Measurements from ENCODE around the gene ARID3A.
"Not testable (repeated sequence)": the region's sequence is repeated elsewhere in the genome, so short reads cannot be mapped to it uniquely, and the experiment has no call there.

Gene ARID3A

GRCh38 chr19:925526-926322 lies at the start of gene ARID3A:
Gene ARID3A, plus strand, starts transcription at chr19:926035. Its CDS starts 3,494 bp downstream, at chr19:929529.
- no peak for FAIRE-seq

- no peak for FAIRE-seq
Observed at GRCh38 chr19:876089-876488, 49.7 kb upstream of the ARID3A start.

DNA sequence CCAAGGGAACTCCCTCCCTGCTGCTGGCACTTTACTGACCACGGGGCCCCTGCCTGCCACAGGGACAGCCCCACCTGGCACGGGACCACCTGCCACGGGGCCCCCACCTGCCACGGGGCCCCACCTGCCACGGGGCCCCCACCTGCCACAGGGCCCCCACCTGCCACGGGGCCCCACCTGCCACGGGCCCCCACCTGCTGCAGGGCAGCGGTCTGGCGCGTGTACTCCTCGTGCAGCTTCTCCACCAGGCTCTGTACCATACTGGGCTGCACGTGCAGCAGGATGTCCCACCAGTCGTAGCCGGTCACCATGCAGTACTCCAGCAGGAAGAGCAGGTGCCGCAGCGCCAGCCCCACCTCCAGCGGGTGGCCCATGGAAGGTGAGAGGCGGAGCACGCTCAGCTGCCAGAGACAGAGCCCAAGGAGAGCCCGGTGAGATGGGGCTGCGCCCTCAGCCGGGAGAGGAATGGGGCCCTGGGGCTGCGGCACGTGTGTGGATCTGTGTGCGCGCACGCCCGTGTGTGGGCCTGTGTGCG lies 49.0 kb upstream of the ARID3A start:
- no peak for FAIRE-seq

- not testable (repeated sequence) for FAIRE-seq
Observed at GRCh38 chr19:877992-878660, 47.7 kb upstream of the ARID3A start.

GRCh38 chr19:878751-879561 lies 46.9 kb upstream of the ARID3A start:
- not testable (repeated sequence) for FAIRE-seq

DNA sequence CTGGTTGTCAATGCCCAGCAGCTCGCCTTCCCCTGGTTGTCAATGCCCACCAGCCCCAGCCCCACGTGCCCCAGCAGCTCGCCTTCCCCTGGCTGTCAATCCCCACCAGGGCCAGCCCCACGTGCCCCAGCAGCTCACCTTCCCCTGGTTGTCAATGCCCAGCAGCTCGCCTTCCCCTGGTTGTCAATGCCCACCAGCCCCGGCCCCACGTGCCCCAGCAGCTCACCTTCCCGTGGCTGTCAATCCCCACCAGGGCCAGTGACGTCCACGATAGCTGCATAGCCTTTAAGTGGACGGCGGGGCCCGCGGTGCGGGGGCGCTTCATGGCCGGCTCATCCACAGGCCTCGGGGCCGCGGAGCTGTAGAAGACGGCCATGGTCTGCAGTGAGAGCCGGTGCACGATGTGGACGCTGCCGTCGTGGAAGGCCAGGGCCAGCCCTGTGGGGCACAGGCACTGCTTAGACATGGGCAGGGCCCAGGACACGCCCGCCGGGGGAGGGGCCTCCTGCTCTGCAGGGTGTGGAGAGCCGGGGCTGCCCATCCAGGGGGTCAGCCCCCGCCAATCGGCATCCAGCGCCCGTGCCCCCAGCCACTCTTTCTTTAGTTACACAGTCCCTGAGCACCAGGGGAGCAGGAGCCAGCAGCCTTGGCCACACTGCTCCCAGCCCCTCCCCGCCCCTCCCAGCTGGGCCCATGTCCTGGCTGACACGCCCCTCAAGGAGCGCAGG lies 46.0 kb upstream of the ARID3A start:
- FAIRE-seq = no peak

GRCh38 chr19:881385-882071 lies 44.3 kb upstream of the ARID3A start:
- FAIRE-seq = no peak

DNA sequence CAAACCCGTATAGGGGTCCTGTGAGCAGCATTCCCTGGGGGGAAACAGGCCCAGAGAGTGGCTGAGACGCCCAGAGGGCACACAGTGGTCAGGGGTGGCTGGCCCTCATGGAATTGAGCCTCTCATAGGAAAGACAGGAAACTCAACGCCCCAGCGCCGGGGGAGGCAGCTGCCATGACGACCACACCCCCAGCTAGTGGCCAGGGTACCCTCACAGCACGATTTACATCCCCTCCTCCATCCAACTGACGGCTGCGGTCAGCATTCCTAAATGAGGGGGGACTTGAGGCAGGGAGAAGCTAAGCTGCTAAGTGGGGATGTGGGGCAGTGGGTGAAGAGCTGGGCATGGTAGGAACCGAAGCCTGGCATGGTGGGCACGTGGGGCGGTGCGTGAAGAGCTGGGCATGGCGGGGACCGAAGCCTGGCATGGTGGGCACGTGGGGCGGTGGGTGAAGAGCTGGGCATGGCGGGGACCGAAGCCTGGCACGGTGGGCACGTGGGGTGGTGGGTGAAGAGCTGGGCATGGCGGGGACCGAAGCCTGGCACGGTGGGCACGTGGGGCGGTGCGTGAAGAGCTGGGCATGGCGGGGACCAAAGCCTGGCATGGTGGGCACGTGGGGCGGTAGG lies 42.9 kb upstream of the ARID3A start:
- no peak for FAIRE-seq

DNA sequence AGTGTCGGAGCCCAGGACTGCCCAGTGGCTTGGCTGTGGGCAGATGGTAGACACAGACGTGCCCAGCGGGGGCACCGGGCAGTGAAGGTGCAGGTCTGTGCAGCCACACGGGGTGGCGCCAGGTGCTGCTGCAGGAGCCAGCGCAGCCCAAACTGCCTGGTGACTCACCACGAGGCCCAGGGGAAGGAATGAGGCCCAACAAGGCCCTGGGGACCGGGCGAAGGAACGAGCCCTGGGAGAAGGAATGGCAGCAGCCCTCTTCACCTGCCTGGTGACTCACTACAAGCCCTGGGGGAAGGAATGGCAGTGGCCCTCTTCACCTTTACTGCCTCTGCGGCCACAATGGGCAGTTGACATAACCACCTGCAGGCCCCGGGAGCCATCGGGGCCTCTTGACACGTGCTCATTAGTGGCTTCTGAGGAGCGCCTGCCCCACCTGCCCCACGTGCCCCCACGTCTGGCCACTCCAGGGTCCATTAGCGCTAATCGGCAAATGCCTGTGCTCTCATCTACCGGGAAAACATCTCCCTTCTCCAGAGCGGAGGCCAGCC lies 42.1 kb upstream of the ARID3A start:
- FAIRE-seq = no peak

DNA sequence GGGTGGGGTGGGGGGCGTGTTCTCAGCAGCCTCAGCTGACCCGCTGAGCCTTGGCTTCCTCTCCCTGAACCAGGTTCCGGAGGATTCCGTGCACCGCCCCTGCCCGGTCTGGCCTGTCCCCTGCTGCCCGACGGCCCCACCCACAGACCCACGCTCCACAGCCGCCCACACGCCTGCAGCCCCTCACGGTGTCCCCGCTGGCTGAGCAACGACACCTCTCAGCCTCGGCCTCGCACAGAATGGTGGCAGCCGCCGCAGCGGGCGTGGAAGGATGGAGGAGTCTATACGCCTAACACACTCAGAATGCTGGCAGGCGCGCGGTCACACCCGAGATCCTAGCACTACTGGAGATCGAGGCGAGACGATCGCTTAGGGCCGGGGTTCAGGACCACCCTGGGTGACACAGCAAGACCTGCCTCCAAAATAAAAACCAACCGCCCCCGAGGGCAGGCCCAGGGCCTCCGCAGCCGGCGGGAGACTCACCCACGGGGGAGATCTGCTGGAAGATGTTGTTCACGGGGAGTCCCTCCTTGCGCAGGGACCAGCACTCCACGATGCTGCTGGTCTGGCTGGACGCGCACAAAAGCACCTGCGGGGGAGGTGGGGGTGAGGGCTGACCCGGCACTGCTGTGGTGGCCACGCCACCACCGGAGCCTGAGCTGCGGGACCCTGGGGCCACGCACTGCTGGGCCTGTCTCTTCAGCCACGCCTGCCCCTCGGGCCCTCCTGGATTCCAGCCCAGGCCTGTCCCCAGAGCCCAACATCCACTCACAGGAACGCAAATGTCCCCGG lies 41.2 kb upstream of the ARID3A start:
- FAIRE-seq = no peak

DNA sequence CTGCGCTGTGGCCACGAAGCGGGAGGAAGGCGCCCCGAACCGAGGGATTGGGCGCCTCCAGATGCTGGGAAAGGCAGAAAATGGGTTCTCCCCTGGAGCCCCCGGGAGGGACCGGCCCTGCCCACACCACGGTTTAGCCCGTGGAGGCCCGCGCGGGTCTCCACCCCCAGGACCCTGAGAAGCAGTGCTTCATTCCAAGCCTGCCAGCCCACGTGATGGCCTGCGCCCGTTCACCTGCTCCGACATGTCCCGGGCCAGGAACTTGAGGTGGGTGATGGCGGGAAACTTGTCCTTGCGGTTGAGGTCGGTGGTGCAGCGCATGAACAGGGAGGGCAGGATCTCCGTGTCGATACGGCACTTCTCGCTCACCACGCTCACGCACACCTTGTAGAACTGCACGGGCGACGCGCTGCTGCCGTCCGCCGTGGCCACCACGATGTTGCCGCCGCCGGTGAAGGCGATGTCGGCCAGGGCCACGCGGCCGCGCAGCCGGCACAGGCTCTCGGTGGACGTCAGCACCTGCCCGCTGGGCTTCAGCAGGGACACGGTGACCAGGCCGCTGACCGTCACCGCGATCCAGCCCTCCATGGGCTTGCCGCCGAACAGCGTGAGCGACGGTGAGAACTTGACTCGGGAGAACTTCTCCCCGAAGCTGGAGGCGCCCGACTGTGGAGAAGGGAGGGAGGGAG lies 40.2 kb upstream of the ARID3A start:
- FAIRE-seq = no peak

DNA sequence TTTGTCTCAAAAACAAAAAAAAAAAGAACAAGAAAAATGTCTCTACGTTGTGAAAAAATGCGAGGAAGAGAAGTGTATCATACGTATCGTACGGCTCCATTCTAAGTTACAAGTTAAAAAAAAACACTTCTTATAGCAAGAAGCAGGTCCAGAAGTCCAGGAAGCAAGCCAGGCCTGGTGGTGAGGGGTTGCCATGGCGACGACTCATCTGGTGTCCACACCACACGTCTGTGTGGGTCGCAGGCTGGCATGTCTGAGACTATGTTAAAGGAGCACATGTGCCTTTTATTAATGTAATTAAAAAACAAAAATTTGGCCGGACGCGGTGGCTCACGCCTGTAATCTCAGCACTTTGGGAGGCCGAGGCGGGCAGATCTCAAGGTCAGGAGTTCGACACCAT lies 38.8 kb upstream of the ARID3A start:
- FAIRE-seq = no peak

GRCh38 chr19:887599-887998 lies 38.2 kb upstream of the ARID3A start:
- FAIRE-seq = no peak

GRCh38 chr19:888581-889385 lies 37.1 kb upstream of the ARID3A start:
- FAIRE-seq = no peak

DNA sequence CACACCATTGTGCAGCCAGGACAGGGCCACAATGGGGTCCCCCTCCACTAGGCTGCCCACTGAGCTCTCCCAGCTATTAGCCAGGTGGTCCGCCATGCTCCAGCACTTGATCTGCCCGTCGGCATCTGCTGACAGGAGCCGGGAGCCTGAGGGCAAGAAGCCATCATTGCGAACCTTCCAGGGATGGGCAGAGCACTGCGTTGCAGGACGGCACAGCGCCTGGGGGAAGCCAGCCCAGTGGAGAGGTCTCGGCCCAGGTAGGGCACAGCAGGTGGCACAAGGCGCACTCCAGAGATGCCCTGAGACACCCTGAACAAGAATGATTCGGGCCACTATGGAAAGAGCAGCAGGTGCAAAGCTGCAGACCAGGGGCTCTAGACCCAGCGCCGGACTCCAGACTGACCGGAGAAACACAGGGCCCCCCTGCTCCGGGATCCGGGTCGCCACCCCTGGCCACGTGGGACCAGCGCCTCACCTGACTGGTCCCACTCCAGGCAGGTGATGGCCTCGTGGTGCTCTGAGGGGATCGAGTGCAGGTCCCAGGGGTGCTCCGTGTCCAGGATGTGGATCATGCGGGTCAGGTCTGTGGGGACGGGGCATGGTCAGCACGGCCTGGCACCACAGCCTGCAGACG lies 36.1 kb upstream of the ARID3A start:
- FAIRE-seq = no peak

- no peak for FAIRE-seq
Observed at GRCh38 chr19:890831-891230, 35.0 kb upstream of the ARID3A start.

GRCh38 chr19:891421-892200 lies 34.2 kb upstream of the ARID3A start:
- FAIRE-seq = not testable (repeated sequence)
